Esophagus squamous epithelium (tissue), 5 donors: ENCODE measurements around the gene SELE. TPM values are rescaled to one million over a fixed set of nuclear protein-coding genes. Genes with fewer than 3 reads are reported as not detected.

Experiments
- DNase-seq: peaks from one replicate; lab custom pipeline; 2025; lab: John Stamatoyannopoulos, UW
- H3K27ac ChIP-seq, 4 donors: fragments of 200-600 bp; sonication (generic); one replicate each; pipeline ENCODE4 v1.5.1; 2016 to 2019; ENCODE audit warnings: mild to moderate bottlenecking in 1 of 4
- H3K27me3 ChIP-seq, 4 donors: fragments of 200-600 bp; sonication (generic); 1 replicate in 3 of 4; 2 replicates in 1 of 4; pipeline versions ENCODE4 v1.5.1 to v1.6.0; 2017 to 2021; ENCODE audit warnings: antibody characterized with exemption in 1 of 4
- H3K36me3 ChIP-seq, 3 donors: fragments of 200-600 bp; sonication (generic); one replicate each; pipeline ENCODE4 v1.5.1; 2016 to 2019
- H3K4me1 ChIP-seq, 3 donors: fragments of 200-600 bp; sonication (generic); one replicate each; pipeline ENCODE4 v1.5.1; 2017 to 2019
- H3K4me3 ChIP-seq, 4 donors: fragments of 200-600 bp; sonication (generic); 1 replicate in 3 of 4; 2 replicates in 1 of 4; pipeline ENCODE4 v1.5.1; 2016 to 2019; ENCODE audit warnings: mild to moderate bottlenecking in 2 of 4, moderate library complexity in 1 of 4
- H3K9me3 ChIP-seq, 3 donors: fragments of 200-600 bp; sonication (generic); one replicate each; pipeline ENCODE4 v1.5.1; 2016 to 2019
- CTCF ChIP-seq, 6 experiments: fragments of 450-650 bp in 4 of 6; fragments of 200-600 bp in 2 of 6; sonication (generic) in 2 of 6; IDR thresholded peaks; one replicate each; pipeline ENCODE4 v1.5.1; 2016 to 2019; ENCODE audit warnings: antibody characterized with exemption in 6 of 6, mild to moderate bottlenecking in 4 of 6, moderate library complexity in 4 of 6
- POLR2A ChIP-seq, 4 donors: fragments of 450-650 bp; IDR thresholded peaks; one replicate each; pipeline ENCODE4 v1.6.1; 2017; ENCODE audit warnings: antibody characterized with exemption in 4 of 4, mild to moderate bottlenecking in 4 of 4, moderate library complexity in 3 of 4
- WGBS, 2 donors: methylation state at CpG; one replicate each; pipeline ENCODE4 v1.1.5; 2018; 5-methylcytosine and 5-hydroxymethylcytosine counted together
- intact Hi-C: fragments of 100-400 bp; cut with DNase I; formaldehyde crosslinking; loops from one replicate; pipeline ENCODE4 v1.15.0; 2022
- total RNA-seq, 4 donors: library from RNA; depleted of rRNA; stranded (reverse); fragments of >200 nt; gene quantifications; one replicate each; pipeline ENCODE4 v1.1.0, GENCODE V29; 2016
- donor health status: DM: yes; HTN: yes; CAD: no.

SELE gene
- total RNA-seq, 4 donors from 2014 or later = 1.2 to 2.6 (median 1.7) TPM; not detected in 1

- TF ChIP-seq CTCF (IDR thresholded peaks at IDR 0.05) = no peak
- TF ChIP-seq POLR2A (IDR thresholded peaks at IDR 0.05) = no peak
- peak; percentile 5 for DNase-seq
- intact Hi-C loops = no loop called here
- Histone ChIP-seq H3K36me3 (no peaks in the 10 kb centered on the region), H3K4me3 (no peak overlapping the region), H3K4me1 (peaks cover 0 to 3% (median 0%) of the 10 kb centered on the region in 3 donors), H3K9me3 (no peaks in the 10 kb centered on the region), H3K27me3 (peaks cover 0 to 4% (median 0%) of the 10 kb centered on the region in 4 donors), H3K27ac (no peak overlapping the region)
- WGBS, 2 donors = 47 to 48% methylated on average over 6 of the region's 6 CpGs
Measured at GRCh38 chr1:169680377-169681019, 53.4 kb downstream of the SELE start.

- Histone ChIP-seq H3K27ac (no peak overlapping the region), H3K4me1 (peaks cover 0 to 3% (median 0%) of the 10 kb centered on the region in 3 donors), H3K36me3 (no peaks in the 10 kb centered on the region), H3K9me3 (no peaks in the 10 kb centered on the region), H3K4me3 (no peak overlapping the region), H3K27me3 (peaks cover 0 to 4% (median 0%) of the 10 kb centered on the region in 4 donors)
- no peak for DNase-seq
- no peak for TF ChIP-seq POLR2A (IDR thresholded peaks at IDR 0.05)
- TF ChIP-seq CTCF (IDR thresholded peaks at IDR 0.05) = no peak
- 60 to 72% methylated on average over 3 of the region's 3 CpGs for WGBS, 2 donors
- intact Hi-C loops = no loop called here
Measured at GRCh38 chr1:169679692-169680091, 54.2 kb downstream of the SELE start.

- H3K36me3 ChIP-seq = no peaks in the 10 kb centered on the region
- no peak overlapping the region for H3K4me3 ChIP-seq
- 27 to 29% methylated on average over 2 of the region's 2 CpGs for WGBS, 2 donors
- no peak overlapping the region for H3K27ac ChIP-seq
- no peak for DNase-seq
- peaks cover 0 to 2% (median 0%) of the 10 kb centered on the region in 3 donors for H3K4me1 ChIP-seq
- H3K9me3 ChIP-seq = no peaks in the 10 kb centered on the region
- intact Hi-C loops = no loop called here
- TF ChIP-seq POLR2A (IDR thresholded peaks at IDR 0.05) (no peak), CTCF (IDR thresholded peaks at IDR 0.05) (no peak)
- no peaks in the 10 kb centered on the region for H3K27me3 ChIP-seq
Measured at GRCh38 chr1:169676001-169676400, 57.9 kb downstream of the SELE start.

Other genes with a start within 250 kb of the SELE start
- gene SLC19A2, start 248.1 kb downstream of the SELE start, total RNA-seq = 10 to 100 TPM in 2 of 4 donors, 1 to 10 TPM in 2; 7.0 to 21.4 (median 11.8) TPM
- under 1 TPM in 2 of 4 donors, not detected in 2; 0.13 to 0.41 TPM for gene F5, start 147.6 kb downstream of the SELE start, total RNA-seq
- gene SELP, start 104.0 kb downstream of the SELE start, total RNA-seq = 10 to 100 TPM in 1 of 4 donors, 1 to 10 TPM in 2, under 1 TPM in 1; 0.19 to 15.1 (median 3.1) TPM
- gene SELL, start 22.5 kb downstream of the SELE start, total RNA-seq = 1 to 10 TPM in 2 of 4 donors, under 1 TPM in 2; 0.38 to 2.2 (median 1.1) TPM
- gene METTL18, start 60.8 kb upstream of the SELE start, total RNA-seq = 10 to 100 TPM in 1 of 4 donors, 1 to 10 TPM in 3; 4.3 to 12.1 (median 6.4) TPM
- 10 to 100 TPM in 1 of 4 donors, 1 to 10 TPM in 3; 4.8 to 10.1 (median 9.2) TPM for gene SCYL3, start 159.8 kb upstream of the SELE start, total RNA-seq